Endothelial cell of umbilical vein (primary cell): ENCODE measurements around the gene CACNA1S.

ENCODE experiments used
- CTCF ChIP-seq, 2 donors: IDR thresholded peaks; 1 replicate in 1 of 2; 2 replicates in 1 of 2; pipeline ENCODE4 v1.5.1; 2011; ENCODE audit warnings: low read length in 2 of 2, mild to moderate bottlenecking in 2 of 2, moderate library complexity in 2 of 2, control low read depth in 1 of 2, inconsistent platforms in 1 of 2, low read depth in 1 of 2; ENCODE audit not compliant: insufficient read depth in 1 of 2; ENCODE audit errors: extremely low read depth in 1 of 2
- EZH2 ChIP-seq: IDR thresholded peaks from 2 replicates; pipeline ENCODE4 v1.6.1; 2012; ENCODE audit warnings: borderline replicate concordance, low read depth, mild to moderate bottlenecking, moderate library complexity, low read length, inconsistent platforms; ENCODE audit not compliant: severe bottlenecking
- JUN ChIP-seq: IDR thresholded peaks from 2 replicates; pipeline ENCODE4 v1.6.1; 2011; ENCODE audit warnings: borderline replicate concordance, low read depth; ENCODE audit not compliant: insufficient read length, insufficient read depth
- MAX ChIP-seq: IDR thresholded peaks from 2 replicates; pipeline ENCODE4 v1.6.1; 2011; ENCODE audit not compliant: insufficient read depth, insufficient read length
- POLR2A ChIP-seq: IDR thresholded peaks from 2 replicates; pipeline ENCODE4 v1.6.1; 2012; ENCODE audit warnings: low read depth, mild to moderate bottlenecking, control low read depth, low read length

GRCh38 chr1:201138311-201138840 lies 26.1 kb upstream of the CACNA1S start:
- TF ChIP-seq CTCF (IDR thresholded peaks at IDR 0.05; ENCODE audit: extremely low read depth in 1 of 2, insufficient read depth in 1 of 2, low read depth in 1 of 2, low read length in 2 of 2) (no peak), POLR2A (no peak), MAX (no peak), EZH2 (no peak), JUN (no peak)
